GM13977 (cell line): ENCODE measurements around the gene RAB5B.
A peak's percentile ranks its signal among the peaks of the same experiment; 100 is the strongest.
"Not testable (repeated sequence)": the region's sequence is repeated elsewhere in the genome, so short reads cannot be mapped to it uniquely, and the experiment has no call there.

Experiments used
- DNase-seq: peaks from one replicate; pipeline ENCODE4 v3.0.0; 2012; ENCODE audit warnings: low spot score
- in situ Hi-C: fragments of 300-500 bp; cut with MboI; formaldehyde crosslinking; loops from one replicate; pipeline ENCODE4 v1.12.0; 2022; ENCODE audit warnings: low sequenced_read_pairs, low pct_unique_long_range_greater_than_20kb, mixed read lengths, inconsistent platforms; ENCODE audit not compliant: unreplicated experiment
- TF ChIP-seq, protein P1 (sequence below): IDR thresholded peaks from 2 replicates; pipeline ENCODE4 v1.5.1; 2012; ENCODE audit warnings: mild to moderate bottlenecking, control low read depth; ENCODE audit not compliant: insufficient read depth; ENCODE audit errors: extremely low read depth, missing control alignments

Gene RAB5B

GRCh38 chr12:55982319-55982936 lies 8.6 kb downstream of the RAB5B start:
- peak; percentile 68 for DNase-seq
- in situ Hi-C loops = no loop called here
- TF ChIP-seq, protein P1, sequence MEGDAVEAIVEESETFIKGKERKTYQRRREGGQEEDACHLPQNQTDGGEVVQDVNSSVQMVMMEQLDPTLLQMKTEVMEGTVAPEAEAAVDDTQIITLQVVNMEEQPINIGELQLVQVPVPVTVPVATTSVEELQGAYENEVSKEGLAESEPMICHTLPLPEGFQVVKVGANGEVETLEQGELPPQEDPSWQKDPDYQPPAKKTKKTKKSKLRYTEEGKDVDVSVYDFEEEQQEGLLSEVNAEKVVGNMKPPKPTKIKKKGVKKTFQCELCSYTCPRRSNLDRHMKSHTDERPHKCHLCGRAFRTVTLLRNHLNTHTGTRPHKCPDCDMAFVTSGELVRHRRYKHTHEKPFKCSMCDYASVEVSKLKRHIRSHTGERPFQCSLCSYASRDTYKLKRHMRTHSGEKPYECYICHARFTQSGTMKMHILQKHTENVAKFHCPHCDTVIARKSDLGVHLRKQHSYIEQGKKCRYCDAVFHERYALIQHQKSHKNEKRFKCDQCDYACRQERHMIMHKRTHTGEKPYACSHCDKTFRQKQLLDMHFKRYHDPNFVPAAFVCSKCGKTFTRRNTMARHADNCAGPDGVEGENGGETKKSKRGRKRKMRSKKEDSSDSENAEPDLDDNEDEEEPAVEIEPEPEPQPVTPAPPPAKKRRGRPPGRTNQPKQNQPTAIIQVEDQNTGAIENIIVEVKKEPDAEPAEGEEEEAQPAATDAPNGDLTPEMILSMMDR = no peak

- in situ Hi-C loops = no loop called here
- TF ChIP-seq, protein P1 = no peak
- no peak for DNase-seq
These were observed 9.5 kb downstream of the RAB5B start for GRCh38 chr12:55983232-55983842.

- DNase-seq = no peak
- in situ Hi-C loops = no loop called here
- TF ChIP-seq, protein P1 = no peak
These were observed 11.0 kb downstream of the RAB5B start for GRCh38 chr12:55984861-55985260.

DNA sequence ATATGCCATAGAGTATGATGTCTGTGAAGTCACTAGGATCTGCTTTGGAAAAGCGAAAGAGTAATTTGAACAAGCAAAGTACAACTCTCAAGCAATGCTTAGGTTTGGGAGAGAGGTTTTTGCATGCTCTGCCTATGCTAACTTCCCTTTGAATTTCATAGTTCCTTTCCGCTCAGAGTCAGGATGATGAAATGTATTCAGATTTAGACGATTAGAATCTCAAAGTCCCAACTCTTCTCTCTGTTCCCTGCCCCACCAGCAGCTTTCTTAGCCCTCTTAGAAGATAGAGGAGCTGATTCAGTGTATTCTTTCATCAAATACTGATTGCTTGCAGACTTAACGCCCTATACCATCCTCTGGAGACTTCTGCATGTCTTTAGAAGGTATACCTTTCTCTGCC lies 11.5 kb downstream of the RAB5B start:
- DNase-seq = no peak
- in situ Hi-C loops = no loop called here
- TF ChIP-seq, protein P1 = no peak

- DNase-seq, in situ Hi-C loops: not testable (repeated sequence)
These were observed 12.1 kb downstream of the RAB5B start for GRCh38 chr12:55985976-55986375.

DNA sequence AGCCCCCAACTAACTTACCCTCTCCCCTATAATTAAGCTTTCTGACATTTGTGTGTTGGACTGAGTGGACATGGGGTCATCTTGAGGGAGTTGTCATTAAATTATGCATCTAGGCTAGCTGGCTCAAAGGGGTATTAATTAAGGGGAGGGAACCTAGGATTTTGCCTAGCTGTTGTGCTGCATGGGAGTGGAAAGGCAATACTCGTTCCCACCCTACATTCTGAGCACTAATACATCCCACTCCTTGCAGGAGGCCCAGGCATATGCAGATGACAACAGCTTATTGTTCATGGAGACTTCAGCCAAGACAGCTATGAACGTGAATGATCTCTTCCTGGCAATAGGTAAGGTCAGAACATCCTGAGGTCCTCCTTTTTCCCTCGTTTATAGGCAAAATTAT lies 17.2 kb downstream of the RAB5B start:
- TF ChIP-seq, protein P1 = no peak
- in situ Hi-C loops = no loop called here
- DNase-seq = no peak

GRCh38 chr12:55993230-55993853 lies 19.5 kb downstream of the RAB5B start:
- in situ Hi-C loops = no loop called here
- TF ChIP-seq, protein P1 = no peak
- DNase-seq = no peak
